Lower lobe of right lung (tissue), 2 donors: Measurements from ENCODE around the gene SLC6A19. TPM values are rescaled to one million over a fixed set of nuclear protein-coding genes. Genes with fewer than 3 reads are reported as not detected.

ENCODE experiments used
- ATAC-seq, 2 donors: fragments of 200-7000 bp; cut with Tn5 transposase; one replicate each; pipeline ENCODE4 v1.9.1; 2020 to 2022; ENCODE audit warnings: mild to moderate bottlenecking in 2 of 2, moderate library complexity in 2 of 2
- DNase-seq: peaks from one replicate; pipeline ENCODE4 v3.0.0-alpha.2; 2020
- H3K27ac ChIP-seq: fragments of 200-600 bp; one replicate; pipeline ENCODE4 v1.8.0; 2022
- H3K27me3 ChIP-seq: fragments of 200-600 bp; one replicate; pipeline ENCODE4 v1.8.0; 2022; ENCODE audit warnings: low read depth
- H3K36me3 ChIP-seq: fragments of 200-600 bp; one replicate; pipeline ENCODE4 v1.8.0; 2022; ENCODE audit warnings: mild to moderate bottlenecking
- H3K4me1 ChIP-seq: fragments of 200-600 bp; one replicate; pipeline ENCODE4 v1.8.0; 2022
- H3K4me3 ChIP-seq: fragments of 200-600 bp; one replicate; pipeline ENCODE4 v1.8.0; 2022; ENCODE audit warnings: mild to moderate bottlenecking
- H3K9me3 ChIP-seq: fragments of 200-600 bp; one replicate; pipeline ENCODE4 v1.8.0; 2022
- intact Hi-C: fragments of 100-400 bp; cut with DNase I; formaldehyde crosslinking; loops from one replicate; pipeline ENCODE4 v1.11.0; 2022
- long read RNA-seq: library from polyadenylated mRNA; unstranded; transcript quantifications from one replicate; pipeline ENCODE4 v2.0.0, GENCODE V29; 2021
- total RNA-seq: library from RNA; stranded (reverse); fragmentation: NEBNext Ultra II Directional; extraction: Animal tissue kit (Norgen Biotek cat#: 25700); gene quantifications from one replicate; pipeline ENCODE4 v1.2.1, GENCODE V29; 2021
- TF ChIP-seq, protein P1 (sequence below): fragments of 200-600 bp; IDR thresholded peaks from one replicate; pipeline ENCODE4 v1.8.0; 2022; ENCODE audit warnings: antibody characterized with exemption, mild to moderate bottlenecking
- donor health status: DM: no; HTN: yes; CAD: no; lungs with severe emphysema.

The SLC6A19 gene
- total RNA-seq: not detected
- long read RNA-seq: 0 reads

DNA sequence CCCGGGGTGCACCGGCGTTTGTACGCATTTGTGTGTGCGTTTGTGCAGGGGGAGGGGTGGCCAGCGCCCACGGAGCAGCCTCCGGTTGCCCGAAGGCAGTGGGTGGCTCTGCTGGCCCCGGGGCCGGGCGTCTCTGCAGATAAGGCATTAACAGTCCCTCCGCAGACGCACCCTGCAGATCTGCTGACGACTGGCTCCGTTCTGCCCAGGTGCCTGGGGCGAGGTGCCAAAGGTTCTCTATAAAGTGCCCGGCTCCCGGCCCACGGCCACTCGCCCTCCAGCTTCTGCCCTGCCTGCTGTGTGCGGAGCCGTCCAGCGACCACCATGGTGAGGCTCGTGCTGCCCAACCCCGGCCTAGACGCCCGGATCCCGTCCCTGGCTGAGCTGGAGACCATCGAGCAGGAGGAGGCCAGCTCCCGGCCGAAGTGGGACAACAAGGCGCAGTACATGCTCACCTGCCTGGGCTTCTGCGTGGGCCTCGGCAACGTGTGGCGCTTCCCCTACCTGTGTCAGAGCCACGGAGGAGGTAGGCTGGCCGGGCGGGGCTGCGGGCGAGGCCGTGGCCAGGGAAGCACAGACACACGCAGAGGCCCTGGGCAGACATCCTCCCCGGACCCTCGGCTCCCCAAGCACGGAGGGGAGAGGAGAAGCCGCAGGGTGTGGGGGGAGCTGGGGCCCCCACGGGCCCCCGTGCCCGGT, at the start of gene SLC6A19:
TSS of gene SLC6A19 (plus strand) at position 269 of the 699 bp plus-strand sequence. CDS start at position 325, 56 bp downstream.
- Histone ChIP-seq H3K27me3 (peaks cover 21% of the 10 kb centered on the region), H3K4me1 (peaks cover 6% of the 10 kb centered on the region), H3K9me3 (no peaks in the 10 kb centered on the region), H3K4me3 (no peak within 1 kb of the TSS), H3K27ac (no peak within 1 kb of the TSS), H3K36me3 (no peaks in the 10 kb centered on the region)
- TF ChIP-seq, protein P1, sequence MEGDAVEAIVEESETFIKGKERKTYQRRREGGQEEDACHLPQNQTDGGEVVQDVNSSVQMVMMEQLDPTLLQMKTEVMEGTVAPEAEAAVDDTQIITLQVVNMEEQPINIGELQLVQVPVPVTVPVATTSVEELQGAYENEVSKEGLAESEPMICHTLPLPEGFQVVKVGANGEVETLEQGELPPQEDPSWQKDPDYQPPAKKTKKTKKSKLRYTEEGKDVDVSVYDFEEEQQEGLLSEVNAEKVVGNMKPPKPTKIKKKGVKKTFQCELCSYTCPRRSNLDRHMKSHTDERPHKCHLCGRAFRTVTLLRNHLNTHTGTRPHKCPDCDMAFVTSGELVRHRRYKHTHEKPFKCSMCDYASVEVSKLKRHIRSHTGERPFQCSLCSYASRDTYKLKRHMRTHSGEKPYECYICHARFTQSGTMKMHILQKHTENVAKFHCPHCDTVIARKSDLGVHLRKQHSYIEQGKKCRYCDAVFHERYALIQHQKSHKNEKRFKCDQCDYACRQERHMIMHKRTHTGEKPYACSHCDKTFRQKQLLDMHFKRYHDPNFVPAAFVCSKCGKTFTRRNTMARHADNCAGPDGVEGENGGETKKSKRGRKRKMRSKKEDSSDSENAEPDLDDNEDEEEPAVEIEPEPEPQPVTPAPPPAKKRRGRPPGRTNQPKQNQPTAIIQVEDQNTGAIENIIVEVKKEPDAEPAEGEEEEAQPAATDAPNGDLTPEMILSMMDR: no peak
- DNase-seq: peak; percentile 47
- ATAC-seq: no peak
- intact Hi-C loops: no loop called here

DNA sequence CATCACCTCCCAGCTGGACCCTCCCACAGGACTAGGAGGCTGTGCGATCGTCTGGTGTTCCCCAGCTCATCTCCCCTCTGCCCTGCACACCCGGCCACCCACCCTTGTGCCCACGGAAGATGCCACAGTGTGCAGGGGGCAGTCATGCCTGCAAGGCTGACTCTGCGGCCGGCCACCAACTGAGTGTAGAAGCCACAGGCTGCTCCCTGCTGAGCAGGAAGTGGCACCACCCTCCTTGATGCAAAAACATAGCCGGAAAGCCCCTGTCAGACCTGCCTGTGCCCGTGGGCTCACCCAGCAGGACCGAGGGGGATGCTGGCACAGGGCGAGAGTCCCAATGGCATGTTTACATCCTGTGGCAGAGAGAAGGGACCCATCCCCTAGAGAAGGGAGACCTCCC, 49.2 kb upstream of the SLC6A19 start:
- TF ChIP-seq, protein P1: no peak
- DNase-seq (no peak), ATAC-seq (no peak)
- H3K4me1 ChIP-seq: peaks cover 11% of the 10 kb centered on the region
- peaks cover 24% of the 10 kb centered on the region for H3K27me3 ChIP-seq
- H3K4me3 ChIP-seq: no peak overlapping the region
- no peaks in the 10 kb centered on the region for H3K36me3 ChIP-seq
- no peaks in the 10 kb centered on the region for H3K9me3 ChIP-seq
- intact Hi-C loops: no loop called here
- H3K27ac ChIP-seq: no peak overlapping the region

DNA sequence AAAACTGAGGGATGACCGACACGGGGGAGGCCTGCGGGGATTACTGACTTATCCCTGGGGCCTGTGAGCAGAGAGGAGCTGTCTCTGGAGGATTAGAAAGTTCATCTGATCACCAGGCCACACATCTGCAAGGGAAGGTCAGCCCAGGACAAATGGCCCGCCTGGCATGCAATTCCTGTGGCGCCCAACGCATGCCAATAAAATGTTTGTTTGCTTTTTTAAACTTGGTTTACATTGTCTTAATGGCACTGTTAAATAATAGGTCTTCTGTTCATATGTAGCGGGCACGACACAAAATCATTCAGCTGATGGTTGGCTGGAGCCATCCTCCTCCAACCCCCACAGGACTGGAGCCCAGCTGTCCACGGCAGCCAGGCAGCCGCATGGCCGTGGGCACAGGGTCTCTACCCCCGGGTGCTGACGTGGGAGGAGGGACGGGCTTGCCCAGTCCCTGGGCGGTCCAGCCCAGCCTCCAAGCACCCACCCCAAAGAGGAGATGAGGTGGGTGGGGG, 48.6 kb upstream of the SLC6A19 start:
- H3K4me3 ChIP-seq: no peak overlapping the region
- intact Hi-C loops: no loop called here
- TF ChIP-seq, protein P1: no peak
- no peak overlapping the region for H3K27ac ChIP-seq
- no peaks in the 10 kb centered on the region for H3K36me3 ChIP-seq
- ATAC-seq: no peak
- DNase-seq: no peak
- H3K9me3 ChIP-seq: no peaks in the 10 kb centered on the region
- H3K27me3 ChIP-seq: peaks cover 24% of the 10 kb centered on the region
- H3K4me1 ChIP-seq: peaks cover 11% of the 10 kb centered on the region

DNA sequence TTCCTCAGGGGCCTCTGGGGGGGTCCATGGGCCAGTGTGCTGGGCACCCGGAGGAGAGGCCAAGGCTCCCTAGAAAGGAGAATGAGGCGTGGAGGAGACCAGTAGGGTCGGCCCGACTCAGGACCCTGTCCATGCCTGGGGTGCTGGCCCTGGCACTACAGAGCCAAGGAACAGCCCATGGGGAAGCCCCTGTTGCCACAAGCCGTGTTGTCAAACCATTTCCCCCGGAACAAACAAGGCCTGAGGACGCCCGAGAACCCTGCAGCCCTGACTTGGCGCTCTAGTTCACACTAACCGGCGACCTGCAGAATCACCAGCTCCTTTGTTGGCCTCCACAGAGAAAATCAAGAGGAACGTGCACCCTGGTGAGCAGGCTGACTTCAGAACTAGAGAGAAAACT, 48.0 kb upstream of the SLC6A19 start:
- no peak overlapping the region for H3K27ac ChIP-seq
- intact Hi-C loops: no loop called here
- no peak for ATAC-seq
- DNase-seq: no peak
- H3K27me3 ChIP-seq: peaks cover 24% of the 10 kb centered on the region
- peaks cover 11% of the 10 kb centered on the region for H3K4me1 ChIP-seq
- H3K36me3 ChIP-seq: no peaks in the 10 kb centered on the region
- TF ChIP-seq, protein P1: no peak
- no peaks in the 10 kb centered on the region for H3K9me3 ChIP-seq
- H3K4me3 ChIP-seq: no peak overlapping the region

DNA sequence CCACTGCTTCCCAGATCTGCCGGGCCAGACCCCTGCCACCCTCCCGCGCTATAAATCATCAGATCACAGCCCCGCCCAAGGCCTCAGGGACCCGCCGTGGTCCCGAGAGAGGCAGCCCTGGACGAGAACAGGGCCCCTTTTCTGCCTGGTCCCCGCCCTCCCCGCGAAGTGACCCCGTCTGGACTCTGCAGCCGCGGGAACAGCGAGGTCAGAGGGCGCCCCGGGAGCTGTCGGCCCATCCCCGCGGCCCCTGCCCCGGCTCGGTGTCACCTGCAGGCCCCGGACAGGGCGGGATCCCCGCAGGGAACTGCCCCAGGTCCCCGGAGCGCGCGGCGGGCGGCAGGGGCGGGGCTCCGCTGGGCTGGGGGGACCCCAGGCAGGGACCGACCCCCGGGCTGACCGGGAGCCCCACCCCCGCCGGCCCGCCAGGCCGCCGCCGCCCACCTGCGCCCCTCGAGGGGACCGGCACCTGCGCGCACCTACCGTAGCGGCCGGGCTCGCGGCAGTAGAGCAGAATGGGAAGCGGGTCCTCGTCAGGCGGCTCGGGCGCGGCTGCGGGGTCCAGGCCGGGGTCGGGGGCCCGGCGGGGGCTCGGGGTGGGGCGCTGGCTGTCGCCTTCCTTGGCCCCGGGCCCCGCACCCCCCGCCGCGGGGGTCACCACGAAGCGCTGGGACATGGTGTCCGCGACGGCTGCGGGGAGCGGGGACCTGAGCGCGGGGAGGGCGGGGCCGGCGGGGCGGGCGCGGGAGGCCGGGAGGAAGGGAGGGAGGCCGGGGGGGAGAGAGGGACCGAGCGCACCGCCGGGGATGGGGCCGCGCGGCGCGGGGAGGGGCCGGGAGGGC, 46.0 kb upstream of the SLC6A19 start:
- Histone ChIP-seq H3K27ac (no peak overlapping the region), H3K4me1 (peaks cover 11% of the 10 kb centered on the region), H3K4me3 (peak overlapping the region; percentile 42), H3K36me3 (no peaks in the 10 kb centered on the region), H3K27me3 (peaks cover 24% of the 10 kb centered on the region), H3K9me3 (no peaks in the 10 kb centered on the region)
- DNase-seq (no peak), ATAC-seq (peak in 1 of 2 donors; percentile 5)
- intact Hi-C loops: no loop called here
- TF ChIP-seq, protein P1: no peak
